Suprapubic skin (tissue), 4 donors: ENCODE measurements around the gene PTGR3. TPM values are rescaled to one million over a fixed set of nuclear protein-coding genes. Genes with fewer than 3 reads are reported as not detected.

ENCODE experiments used
- DNase-seq, 2 donors: peaks; one replicate each; pipeline ENCODE4 v3.0.0-alpha.2; 2019; ENCODE audit warnings: low spot score in 2 of 2
- H3K27ac ChIP-seq: fragments of 200-600 bp; sonication (generic); one replicate; pipeline ENCODE4 v1.5.1; 2019
- H3K27me3 ChIP-seq: fragments of 200-600 bp; sonication (generic); one replicate; pipeline ENCODE4 v1.5.1; 2019
- H3K36me3 ChIP-seq: fragments of 200-600 bp; sonication (generic); one replicate; pipeline ENCODE4 v1.5.1; 2019
- H3K4me1 ChIP-seq: fragments of 200-600 bp; sonication (generic); one replicate; pipeline ENCODE4 v1.5.1; 2019
- H3K4me3 ChIP-seq: fragments of 200-600 bp; sonication (generic); one replicate; pipeline ENCODE4 v1.5.1; 2019; ENCODE audit warnings: mild to moderate bottlenecking
- H3K9me3 ChIP-seq: fragments of 200-600 bp; sonication (generic); one replicate; pipeline ENCODE4 v1.5.1; 2019
- EP300 ChIP-seq: sonication (generic); formaldehyde crosslinking; IDR thresholded peaks from one replicate; pipeline ENCODE4 v1.6.1; 2017; ENCODE audit warnings: antibody characterized with exemption
- POLR2A ChIP-seq, 2 donors: fragments of 450-650 bp; IDR thresholded peaks; one replicate each; pipeline ENCODE4 v1.6.1; 2017; ENCODE audit warnings: antibody characterized with exemption in 2 of 2, mild to moderate bottlenecking in 2 of 2, moderate library complexity in 2 of 2
- POLR2AphosphoS5 ChIP-seq, 3 donors: sonication (generic); formaldehyde crosslinking; IDR thresholded peaks; one replicate each; pipeline ENCODE4 v1.6.1; 2017; ENCODE audit warnings: antibody characterized with exemption in 3 of 3
- WGBS: methylation state at CpG from one replicate; pipeline ENCODE4 v1.1.5; 2018; 5-methylcytosine and 5-hydroxymethylcytosine counted together
- total RNA-seq, 4 donors: library from RNA; depleted of rRNA; stranded (reverse); fragments of >200 nt; gene quantifications; one replicate each; pipeline ENCODE4 v1.1.0, GENCODE V29; 2016
- TF ChIP-seq, protein P1 (sequence below), 2 donors: fragments of 200-600 bp in 1 of 2; fragments of 450-650 bp in 1 of 2; sonication (generic) in 1 of 2; IDR thresholded peaks; one replicate each; pipeline ENCODE4 v1.5.1; 2016 to 2019; ENCODE audit warnings: antibody characterized with exemption in 2 of 2, mild to moderate bottlenecking in 1 of 2, moderate library complexity in 1 of 2

PTGR3 gene
- total RNA-seq, 4 donors from 2014 or later, result 14.0 to 20.4 (median 15.5) TPM

DNA sequence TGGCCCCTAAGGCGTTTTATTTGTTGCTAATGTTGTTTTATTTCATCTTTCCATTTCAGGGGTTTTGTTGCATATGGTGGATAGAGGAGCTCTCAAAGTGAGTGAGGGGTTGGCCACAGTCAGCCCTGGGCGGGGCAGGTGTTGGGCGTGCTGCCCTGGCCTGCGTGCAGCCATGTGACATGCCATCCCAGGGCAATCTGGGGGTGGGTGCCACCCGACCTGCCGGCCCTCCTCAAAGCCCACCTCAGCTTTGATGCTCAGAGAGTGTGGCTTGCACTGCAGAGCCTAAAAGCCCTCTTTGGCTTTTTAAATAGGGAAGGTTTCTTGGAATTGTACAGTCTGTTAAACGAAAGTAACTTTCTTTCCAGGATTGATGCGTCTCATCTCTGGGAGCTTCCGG lies 20.0 kb upstream of the PTGR3 start:
- Histone ChIP-seq H3K27ac (no peak overlapping the region), H3K4me1 (peaks cover 26% of the 10 kb centered on the region), H3K4me3 (no peak overlapping the region), H3K36me3 (no peaks in the 10 kb centered on the region), H3K9me3 (no peaks in the 10 kb centered on the region), H3K27me3 (no peaks in the 10 kb centered on the region)
- DNase-seq, result no peak
- WGBS, result 86% methylated on average over 9 of the region's 9 CpGs
- TF ChIP-seq, protein P1, sequence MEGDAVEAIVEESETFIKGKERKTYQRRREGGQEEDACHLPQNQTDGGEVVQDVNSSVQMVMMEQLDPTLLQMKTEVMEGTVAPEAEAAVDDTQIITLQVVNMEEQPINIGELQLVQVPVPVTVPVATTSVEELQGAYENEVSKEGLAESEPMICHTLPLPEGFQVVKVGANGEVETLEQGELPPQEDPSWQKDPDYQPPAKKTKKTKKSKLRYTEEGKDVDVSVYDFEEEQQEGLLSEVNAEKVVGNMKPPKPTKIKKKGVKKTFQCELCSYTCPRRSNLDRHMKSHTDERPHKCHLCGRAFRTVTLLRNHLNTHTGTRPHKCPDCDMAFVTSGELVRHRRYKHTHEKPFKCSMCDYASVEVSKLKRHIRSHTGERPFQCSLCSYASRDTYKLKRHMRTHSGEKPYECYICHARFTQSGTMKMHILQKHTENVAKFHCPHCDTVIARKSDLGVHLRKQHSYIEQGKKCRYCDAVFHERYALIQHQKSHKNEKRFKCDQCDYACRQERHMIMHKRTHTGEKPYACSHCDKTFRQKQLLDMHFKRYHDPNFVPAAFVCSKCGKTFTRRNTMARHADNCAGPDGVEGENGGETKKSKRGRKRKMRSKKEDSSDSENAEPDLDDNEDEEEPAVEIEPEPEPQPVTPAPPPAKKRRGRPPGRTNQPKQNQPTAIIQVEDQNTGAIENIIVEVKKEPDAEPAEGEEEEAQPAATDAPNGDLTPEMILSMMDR (IDR thresholded peaks at IDR 0.05), result no peak
- TF ChIP-seq POLR2AphosphoS5 (IDR thresholded peaks at IDR 0.05), result no peak

DNA sequence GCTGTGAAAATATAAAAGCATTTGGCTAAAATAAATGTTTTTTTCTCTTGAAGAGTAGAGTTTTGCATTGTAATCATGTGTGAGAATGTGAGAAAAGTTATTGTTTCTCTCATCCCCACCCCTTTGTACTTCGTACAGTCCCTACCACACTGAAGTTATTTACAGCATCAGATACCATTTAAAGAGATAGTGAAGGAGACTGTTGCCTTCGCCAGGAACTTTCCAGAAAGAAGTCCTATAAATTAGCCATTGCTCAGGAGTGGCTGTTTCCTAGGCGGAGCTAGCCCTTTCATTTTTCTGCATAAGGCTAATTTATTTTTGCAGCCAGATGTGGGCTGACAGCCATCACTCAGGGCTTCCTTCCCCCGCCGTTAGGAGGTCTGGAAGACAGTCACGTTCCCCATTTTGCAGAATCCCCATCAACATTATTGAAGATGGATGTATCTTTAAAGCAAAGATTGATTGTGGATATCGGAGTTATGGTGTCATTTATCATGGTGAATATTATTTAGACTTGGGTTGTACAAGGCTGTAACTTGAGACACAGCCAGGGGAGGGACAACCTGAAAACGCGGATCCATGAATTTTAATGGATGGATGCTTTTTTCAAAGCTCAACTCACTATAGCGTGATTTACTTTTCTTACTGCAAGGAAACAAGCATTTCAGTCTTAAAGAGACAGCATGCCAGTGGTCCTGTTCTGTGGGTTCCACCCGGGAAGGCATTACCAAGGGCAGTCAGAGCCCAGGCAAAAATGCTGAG lies 18.8 kb upstream of the PTGR3 start:
- 52% methylated on average over 11 of the region's 11 CpGs for WGBS
- Histone ChIP-seq H3K4me1 (peaks cover 26% of the 10 kb centered on the region), H3K36me3 (no peaks in the 10 kb centered on the region), H3K27me3 (no peaks in the 10 kb centered on the region), H3K4me3 (peak overlapping the region; percentile 23), H3K9me3 (no peaks in the 10 kb centered on the region), H3K27ac (no peak overlapping the region)
- DNase-seq, result no peak
- TF ChIP-seq POLR2A (IDR thresholded peaks at IDR 0.05) (no peak), EP300 (no peak), POLR2AphosphoS5 (IDR thresholded peaks at IDR 0.05) (no peak)
- TF ChIP-seq, protein P1 (IDR thresholded peaks at IDR 0.05), result no peak

DNA sequence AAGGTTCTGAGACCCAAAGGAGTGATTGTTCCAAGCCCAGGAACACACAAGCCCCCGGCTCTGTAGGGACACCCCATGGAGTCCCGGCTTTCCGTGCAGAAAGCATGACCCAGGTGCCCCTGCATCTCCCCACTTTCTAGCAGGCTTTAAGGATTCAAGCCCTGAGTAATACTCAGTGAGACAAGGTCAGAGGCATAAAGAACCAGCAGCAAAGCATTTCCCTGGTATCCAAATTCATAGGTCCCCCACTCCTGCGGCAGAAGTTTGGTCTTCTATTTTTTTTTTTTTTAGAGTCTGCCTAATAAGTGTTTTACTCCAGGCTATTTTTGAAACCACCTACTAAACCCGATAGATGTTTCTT lies 18.0 kb upstream of the PTGR3 start:
- no peak for DNase-seq
- Histone ChIP-seq H3K4me1 (peaks cover 26% of the 10 kb centered on the region), H3K4me3 (peak overlapping the region; percentile 24), H3K27ac (no peak overlapping the region), H3K27me3 (no peaks in the 10 kb centered on the region), H3K36me3 (no peaks in the 10 kb centered on the region), H3K9me3 (no peaks in the 10 kb centered on the region)
- TF ChIP-seq, protein P1 (IDR thresholded peaks at IDR 0.05), result no peak
- TF ChIP-seq EP300, result no peak
- TF ChIP-seq POLR2AphosphoS5 (IDR thresholded peaks at IDR 0.05), result no peak
- WGBS, result 62% methylated on average over 5 of the region's 5 CpGs

DNA sequence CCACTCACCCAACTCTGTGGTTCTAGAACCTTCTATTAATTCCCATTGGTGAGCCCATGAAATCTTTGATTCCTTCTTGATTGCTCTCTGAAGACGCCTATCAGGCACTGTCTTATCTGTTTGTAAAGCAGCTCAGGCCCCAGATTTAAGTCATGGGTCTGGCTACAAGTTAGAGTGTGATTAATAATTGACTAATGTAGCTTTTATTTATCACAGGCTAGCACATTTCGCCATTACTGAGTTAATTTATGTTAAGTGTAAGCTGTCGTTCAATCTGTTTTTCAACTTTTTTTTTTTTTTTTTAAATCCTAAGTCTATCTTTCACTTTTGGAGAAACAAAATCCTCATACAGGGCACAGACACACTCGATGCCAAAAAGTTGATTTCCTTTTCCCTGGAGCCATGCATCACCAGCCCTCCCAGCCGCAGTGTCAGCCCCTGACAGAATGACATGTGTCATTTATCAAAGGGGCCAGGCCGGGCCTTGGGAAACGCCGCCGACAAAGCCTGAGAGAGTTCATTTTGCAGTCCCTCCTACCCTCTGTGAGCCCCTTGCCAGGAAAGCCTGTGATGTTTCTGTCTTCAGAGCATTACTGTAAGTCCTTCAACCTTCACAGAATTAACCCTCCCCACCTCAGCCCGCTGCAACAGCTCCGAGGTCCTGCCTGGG lies 17.5 kb upstream of the PTGR3 start:
- Histone ChIP-seq H3K27me3 (no peaks in the 10 kb centered on the region), H3K9me3 (no peaks in the 10 kb centered on the region), H3K4me1 (peaks cover 29% of the 10 kb centered on the region), H3K4me3 (peak overlapping the region; percentile 24), H3K36me3 (no peaks in the 10 kb centered on the region), H3K27ac (no peak overlapping the region)
- WGBS, result 39% methylated on average over 11 of the region's 11 CpGs
- no peak for DNase-seq
- no peak for TF ChIP-seq EP300
- TF ChIP-seq, protein P1 (IDR thresholded peaks at IDR 0.05), result no peak

DNA sequence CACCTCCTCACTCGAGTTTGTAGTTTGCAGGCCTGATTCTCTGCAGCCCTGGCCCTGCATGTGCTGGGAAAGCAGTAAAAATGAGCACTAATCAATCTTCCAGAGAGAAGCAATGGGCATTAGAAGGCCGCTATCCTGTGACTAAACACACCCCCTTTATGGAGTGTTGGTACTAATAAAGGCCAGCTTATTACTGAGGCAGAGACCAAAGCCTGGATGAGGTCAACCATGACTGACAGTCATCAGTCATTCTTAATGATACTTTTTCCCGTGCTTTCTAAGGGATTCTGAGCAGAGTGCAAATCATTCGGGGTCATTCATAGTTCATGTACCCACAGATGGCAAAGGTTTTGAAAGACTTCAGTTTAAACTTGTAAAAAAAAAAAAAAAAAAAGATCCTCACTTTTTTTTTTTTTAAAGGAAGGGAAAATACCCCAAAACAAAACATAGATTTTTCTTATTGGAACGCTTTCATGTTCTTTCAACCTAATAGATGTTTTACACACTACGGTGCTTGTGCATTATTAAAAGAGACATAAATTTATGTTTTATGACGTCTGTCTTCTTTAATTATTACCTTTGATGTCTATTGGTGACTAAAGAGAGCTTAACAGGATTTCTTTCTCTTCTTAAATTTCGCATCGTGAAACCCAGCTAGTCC lies 14.9 kb upstream of the PTGR3 start:
- H3K36me3 ChIP-seq, result no peaks in the 10 kb centered on the region
- 68% methylated on average over 9 of the region's 9 CpGs for WGBS
- no peaks in the 10 kb centered on the region for H3K27me3 ChIP-seq
- no peak for DNase-seq
- no peak overlapping the region for H3K4me3 ChIP-seq
- H3K27ac ChIP-seq, result no peak overlapping the region
- peaks cover 38% of the 10 kb centered on the region for H3K4me1 ChIP-seq
- no peaks in the 10 kb centered on the region for H3K9me3 ChIP-seq
- TF ChIP-seq POLR2AphosphoS5 (IDR thresholded peaks at IDR 0.05) (no peak), EP300 (no peak), POLR2A (IDR thresholded peaks at IDR 0.05) (no peak)
- TF ChIP-seq, protein P1 (IDR thresholded peaks at IDR 0.05), result no peak
